GM12891 (cell line): ENCODE results near the gene PPP1R3G.

Experiments
- PAX5 ChIP-seq: IDR thresholded peaks from 2 replicates; pipeline ENCODE4 v1.6.1; 2011; ENCODE audit warnings: low read length, moderate library complexity, mild to moderate bottlenecking; ENCODE audit not compliant: insufficient read depth, severe bottlenecking
- POLR2A ChIP-seq: IDR thresholded peaks from 2 replicates; pipeline ENCODE4 v1.6.1; 2011; ENCODE audit warnings: low read depth, low read length, control low read depth
- POLR2AphosphoS5 ChIP-seq: IDR thresholded peaks from 2 replicates; pipeline ENCODE4 v1.6.1; 2011; ENCODE audit warnings: low read depth, low read length, control low read depth

- TF ChIP-seq POLR2A (no peak), POLR2AphosphoS5 (no peak), PAX5 (no peak)
Observed at GRCh38 chr6:5071216-5071615, 13.9 kb upstream of the PPP1R3G start.
